Urinary bladder (tissue), 4 donors: ENCODE data around the gene MRPL43. TPM values are rescaled to one million over a fixed set of nuclear protein-coding genes. Genes with fewer than 3 reads are reported as not detected.

Source experiments
- DNase-seq: peaks from one replicate; pipeline ENCODE4 v3.0.0-alpha.2; 2015; ENCODE audit errors: extremely low spot score
- H3K27ac ChIP-seq: one replicate; pipeline ENCODE4 v1.5.1; 2013; ENCODE audit warnings: low read depth, mild to moderate bottlenecking, moderate library complexity
- H3K36me3 ChIP-seq: one replicate; pipeline ENCODE4 v1.6.1; 2013; ENCODE audit warnings: mild to moderate bottlenecking, moderate library complexity; ENCODE audit not compliant: insufficient read depth
- H3K4me1 ChIP-seq: one replicate; pipeline ENCODE4 v1.6.1; 2013; ENCODE audit warnings: mild to moderate bottlenecking, moderate library complexity; ENCODE audit not compliant: insufficient read depth
- H3K4me3 ChIP-seq: one replicate; pipeline ENCODE4 v1.5.1; 2013; ENCODE audit warnings: low read depth, low read length
- WGBS: extraction: QIAGEN DNeasy Blood & Tissue Kit; methylation state at CpG from one replicate; pipeline ENCODE4 v1.1.7; 2013; 5-methylcytosine and 5-hydroxymethylcytosine counted together
- polyA plus RNA-seq: library from polyadenylated mRNA; stranded (reverse); fragments of 200-250 nt; gene quantifications from one replicate; pipeline ENCODE4 v1.2.3, GENCODE V29; 2013
- total RNA-seq: library from RNA; depleted of rRNA; stranded (reverse); fragments of >200 nt; gene quantifications from one replicate; pipeline ENCODE4 v1.2.3, GENCODE V29; 2014
- donor health status: healthy with polysubstance abuse.
- donor health status: healthy.

Gene MRPL43
- total and polyA plus RNA-seq, 2 donors: 35.4 to 153 TPM

GRCh38 chr10:101028446-101029337, 41.4 kb upstream of the MRPL43 start:
- Histone ChIP-seq H3K27ac (no peak overlapping the region), H3K4me3 (no peak overlapping the region), H3K4me1 (no peaks in the 10 kb centered on the region), H3K36me3 (no peaks in the 10 kb centered on the region)
- no peak for DNase-seq
- 63% methylated on average over 7 of the region's 7 CpGs for WGBS

- 67% methylated on average over 10 of the region's 10 CpGs for WGBS
- Histone ChIP-seq H3K27ac (no peak overlapping the region), H3K4me3 (no peak overlapping the region), H3K36me3 (no peaks in the 10 kb centered on the region), H3K4me1 (no peaks in the 10 kb centered on the region)
- no peak for DNase-seq
These were observed 39.9 kb upstream of the MRPL43 start for GRCh38 chr10:101027106-101027720.

- H3K36me3 ChIP-seq: no peaks in the 10 kb centered on the region
- H3K4me1 ChIP-seq: no peaks in the 10 kb centered on the region
- no peak for DNase-seq
- no peak overlapping the region for H3K27ac ChIP-seq
- WGBS: 92% methylated on average over 15 of the region's 15 CpGs
- H3K4me3 ChIP-seq: no peak overlapping the region
These were observed 35.8 kb upstream of the MRPL43 start for GRCh38 chr10:101022967-101023705.

- WGBS: 84% methylated on average over 11 of the region's 11 CpGs
- DNase-seq: no peak
These were observed 34.5 kb upstream of the MRPL43 start for GRCh38 chr10:101021692-101022251.

GRCh38 chr10:101021239-101021638, 33.9 kb upstream of the MRPL43 start:
- Histone ChIP-seq H3K27ac (no peak overlapping the region), H3K36me3 (no peaks in the 10 kb centered on the region), H3K4me3 (no peak overlapping the region), H3K4me1 (no peaks in the 10 kb centered on the region)
- WGBS: 86% methylated on average over 4 of the region's 4 CpGs
- DNase-seq: no peak

More at GRCh38 chr10:101021692-101022251, 34.5 kb upstream of the MRPL43 start:
- no peak overlapping the region for H3K4me3 ChIP-seq
- no peak overlapping the region for H3K27ac ChIP-seq
- H3K36me3 ChIP-seq: no peaks in the 10 kb centered on the region
- H3K4me1 ChIP-seq: no peaks in the 10 kb centered on the region

GRCh38 chr10:101020427-101021075, 33.3 kb upstream of the MRPL43 start:
- no peak overlapping the region for H3K27ac ChIP-seq
- H3K36me3 ChIP-seq: no peaks in the 10 kb centered on the region
- no peak for DNase-seq
- no peak overlapping the region for H3K4me3 ChIP-seq
- no peaks in the 10 kb centered on the region for H3K4me1 ChIP-seq
- WGBS: 81% methylated on average over 10 of the region's 10 CpGs

- Histone ChIP-seq H3K4me1 (no peaks in the 10 kb centered on the region), H3K27ac (no peak overlapping the region), H3K36me3 (no peaks in the 10 kb centered on the region), H3K4me3 (no peak overlapping the region)
- 65% methylated on average over 2 of the region's 2 CpGs for WGBS
- DNase-seq: no peak
These were observed 32.1 kb upstream of the MRPL43 start for GRCh38 chr10:101019440-101019703.

GRCh38 chr10:101018600-101019439, 31.5 kb upstream of the MRPL43 start:
- Histone ChIP-seq H3K36me3 (no peaks in the 10 kb centered on the region), H3K4me3 (no peak overlapping the region), H3K27ac (no peak overlapping the region)

GRCh38 chr10:101018118-101018599, 30.9 kb upstream of the MRPL43 start:
- no peaks in the 10 kb centered on the region for H3K4me1 ChIP-seq
- WGBS: 59% methylated on average over 20 of the region's 20 CpGs
- no peaks in the 10 kb centered on the region for H3K36me3 ChIP-seq
- no peak for DNase-seq
- H3K27ac ChIP-seq: no peak overlapping the region
- H3K4me3 ChIP-seq: no peak overlapping the region

More at GRCh38 chr10:101018600-101019439, 31.5 kb upstream of the MRPL43 start:
- no peaks in the 10 kb centered on the region for H3K4me1 ChIP-seq
- WGBS: 19% methylated on average over 45 of the region's 45 CpGs
- DNase-seq: no peak

GRCh38 chr10:101016814-101017213, 29.5 kb upstream of the MRPL43 start:
- DNase-seq: no peak
- 65% methylated on average over 5 of the region's 5 CpGs for WGBS
- Histone ChIP-seq H3K4me1 (no peaks in the 10 kb centered on the region), H3K36me3 (no peaks in the 10 kb centered on the region), H3K4me3 (no peak overlapping the region), H3K27ac (no peak overlapping the region)

- whole genome bisulfite sequencing: 78% methylated on average over 8 of the region's 8 CpGs
These were observed 28.3 kb upstream of the MRPL43 start for GRCh38 chr10:101015582-101015973.

GRCh38 chr10:101014966-101015581, 27.8 kb upstream of the MRPL43 start:
- no peak for DNase-seq
- no peak overlapping the region for H3K27ac ChIP-seq
- H3K36me3 ChIP-seq: no peaks in the 10 kb centered on the region
- WGBS: 40% methylated on average over 7 of the region's 7 CpGs
- H3K4me1 ChIP-seq: no peaks in the 10 kb centered on the region
- H3K4me3 ChIP-seq: no peak overlapping the region

More at GRCh38 chr10:101015582-101015973, 28.3 kb upstream of the MRPL43 start:
- Histone ChIP-seq H3K36me3 (no peaks in the 10 kb centered on the region), H3K4me1 (no peaks in the 10 kb centered on the region), H3K4me3 (no peak overlapping the region), H3K27ac (no peak overlapping the region)
- no peak for DNase-seq
